Stimulated activated effector memory CD8-positive, alpha-beta T cell treated with anti-CD3 and anti-CD28 coated beads, Interleukin-12 subunit alpha, Interleukin-12 subunit beta, amount 100 ng/mL, for 72 hours (primary cell): ENCODE results near the gene OXGR1.
A peak's percentile ranks its signal among the peaks of the same experiment; 100 is the strongest.

Experiments
- ATAC-seq: fragments of 150-1000 bp; cut with Tn5 transposase; 2 replicates; pipeline ENCODE4 v1.10.0; 2021
- DNase-seq, 2 donors: peaks; one replicate each; pipeline ENCODE4 v3.0.0; 2021 to 2022; ENCODE audit warnings: low spot score in 2 of 2
- H3K27ac Mint-ChIP-seq: one replicate; pipeline ENCODE4 v1.8.0; 2022; ENCODE audit warnings: mild to moderate bottlenecking, mixed read lengths
- H3K36me3 Mint-ChIP-seq: one replicate; pipeline ENCODE4 v1.8.0; 2022; ENCODE audit warnings: mild to moderate bottlenecking, mixed read lengths
- H3K4me1 Mint-ChIP-seq: one replicate; pipeline ENCODE4 v1.8.0; 2022; ENCODE audit warnings: mixed read lengths
- H3K4me3 Mint-ChIP-seq: one replicate; pipeline ENCODE4 v1.8.0; 2022; ENCODE audit warnings: mild to moderate bottlenecking, mixed read lengths
- H3K9me3 Mint-ChIP-seq: one replicate; pipeline ENCODE4 v1.8.0; 2022; ENCODE audit warnings: mixed read lengths

Gene OXGR1

GRCh38 chr13:96948127-96948526 lies 46.1 kb downstream of the OXGR1 start:
- Mint-ChIP-seq H3K9me3 (no peaks in the 10 kb centered on the region), H3K27ac (no peak overlapping the region), H3K4me1 (no peaks in the 10 kb centered on the region), H3K36me3 (no peaks in the 10 kb centered on the region), H3K4me3 (no peak overlapping the region)
- ATAC-seq: no peak
- no peak for DNase-seq

DNA sequence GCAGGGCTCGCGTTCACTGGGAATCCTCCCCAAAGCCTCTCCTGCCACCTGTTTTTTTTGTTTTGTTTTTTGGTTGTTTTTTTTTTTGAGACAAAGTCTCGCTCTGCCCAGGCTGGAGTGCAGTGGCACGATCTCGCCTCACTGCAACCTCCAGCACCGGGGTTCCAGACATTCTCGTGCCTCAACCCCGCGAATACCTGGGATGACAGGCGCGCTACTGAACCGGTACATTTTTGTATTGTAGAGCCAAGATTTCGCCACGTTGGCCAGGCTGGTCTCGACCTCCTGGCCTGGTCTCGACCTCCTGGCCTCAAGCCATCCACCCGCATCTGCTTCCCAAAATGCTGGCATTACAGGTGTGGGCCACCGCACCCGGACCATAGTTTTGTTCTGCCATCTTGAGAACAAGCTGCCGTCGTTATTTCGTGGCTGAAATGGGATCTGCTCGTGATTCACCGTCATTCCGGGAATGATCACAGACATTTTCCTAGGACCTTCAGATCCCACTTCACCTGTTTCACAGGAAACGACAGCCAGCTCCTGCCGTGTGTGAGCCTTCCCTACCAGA lies 46.8 kb downstream of the OXGR1 start:
- Mint-ChIP-seq H3K9me3 (no peaks in the 10 kb centered on the region), H3K4me3 (no peak overlapping the region), H3K4me1 (no peaks in the 10 kb centered on the region), H3K27ac (no peak overlapping the region), H3K36me3 (no peaks in the 10 kb centered on the region)
- DNase-seq: no peak
- ATAC-seq: no peak

DNA sequence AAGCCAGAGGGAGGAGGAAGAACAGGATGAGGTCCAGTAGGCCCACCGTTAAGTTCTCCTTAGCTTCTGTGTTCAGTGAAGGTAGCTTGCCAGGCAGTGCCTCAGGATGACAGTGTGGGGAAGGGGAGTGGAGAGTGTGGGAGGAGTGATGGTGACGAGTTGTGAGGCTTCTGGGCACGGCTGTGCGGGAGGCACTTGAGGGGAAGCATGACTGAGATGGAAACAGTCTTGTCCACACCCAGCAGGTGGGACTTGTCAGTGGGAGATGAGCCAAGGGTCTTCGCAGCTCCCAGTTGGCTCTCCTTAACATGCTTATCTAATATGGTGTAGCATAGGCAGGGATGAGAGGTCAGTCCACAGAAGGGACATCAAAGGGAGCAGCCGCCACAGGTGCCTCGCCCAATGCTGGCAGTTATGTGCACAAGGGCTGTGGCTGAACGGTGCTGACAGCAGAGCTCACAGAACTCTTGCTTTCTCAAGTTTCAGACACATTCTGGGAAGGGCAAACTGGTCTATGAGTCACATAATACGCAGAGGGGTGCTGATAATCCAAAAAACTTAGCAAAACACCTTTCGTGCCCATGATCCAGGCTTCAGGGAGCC lies 47.5 kb downstream of the OXGR1 start:
- Mint-ChIP-seq H3K27ac (no peak overlapping the region), H3K4me3 (no peak overlapping the region), H3K36me3 (no peaks in the 10 kb centered on the region), H3K9me3 (no peaks in the 10 kb centered on the region), H3K4me1 (no peaks in the 10 kb centered on the region)
- no peak for DNase-seq
- ATAC-seq: peak; percentile 24

- DNase-seq: no peak
- Mint-ChIP-seq H3K4me3 (no peak overlapping the region), H3K9me3 (no peaks in the 10 kb centered on the region), H3K36me3 (no peaks in the 10 kb centered on the region), H3K27ac (no peak overlapping the region), H3K4me1 (no peaks in the 10 kb centered on the region)
- no peak for ATAC-seq
Measured at GRCh38 chr13:96940961-96941360, 53.3 kb downstream of the OXGR1 start.

GRCh38 chr13:96935901-96936300 lies 58.4 kb downstream of the OXGR1 start:
- Mint-ChIP-seq H3K36me3 (no peaks in the 10 kb centered on the region), H3K27ac (no peak overlapping the region), H3K9me3 (no peaks in the 10 kb centered on the region), H3K4me3 (no peak overlapping the region), H3K4me1 (no peaks in the 10 kb centered on the region)
- DNase-seq (no peak), ATAC-seq (no peak)
